CD4-positive, alpha-beta T cell treated with Interleukin-17A for 1 hour (primary cell): ENCODE results near the gene LILRB5.
"Not testable (repeated sequence)": the region's sequence is repeated elsewhere in the genome, so short reads cannot be mapped to it uniquely, and the experiment has no call there.

Experiments used
- DNase-seq: peaks from one replicate; pipeline ENCODE4 v3.0.0-alpha.2; 2020

LILRB5 gene

GRCh38 chr19:54257116-54257480 lies at the start of gene LILRB5:
Gene LILRB5 (minus strand): TSS chr19:54257273. CDS start chr19:54257193, 80 bp downstream.
- DNase-seq = no peak

- no peak for DNase-seq
These were observed 48.1 kb upstream of the LILRB5 start for GRCh38 chr19:54305141-54305540.

- DNase-seq = no peak
These were observed 45.2 kb upstream of the LILRB5 start for GRCh38 chr19:54302257-54302656.

GRCh38 chr19:54299515-54299914 lies 42.4 kb upstream of the LILRB5 start:
- DNase-seq = no peak

GRCh38 chr19:54299126-54299498 lies 42.0 kb upstream of the LILRB5 start:
- DNase-seq = no peak

GRCh38 chr19:54298357-54299125 lies 41.5 kb upstream of the LILRB5 start:
- DNase-seq = no peak

- DNase-seq = no peak
These were observed 40.8 kb upstream of the LILRB5 start for GRCh38 chr19:54297759-54298305.

GRCh38 chr19:54294539-54294938 lies 37.5 kb upstream of the LILRB5 start:
- DNase-seq = no peak

GRCh38 chr19:54289160-54289559 lies 32.1 kb upstream of the LILRB5 start:
- not testable (repeated sequence) for DNase-seq

- DNase-seq = no peak
These were observed 30.4 kb upstream of the LILRB5 start for GRCh38 chr19:54287456-54287855.

GRCh38 chr19:54286283-54286682 lies 29.2 kb upstream of the LILRB5 start:
- DNase-seq = not testable (repeated sequence)

- DNase-seq = not testable (repeated sequence)
These were observed 28.5 kb upstream of the LILRB5 start for GRCh38 chr19:54285427-54286056.

GRCh38 chr19:54282686-54283470 lies 25.8 kb upstream of the LILRB5 start:
- no peak for DNase-seq

GRCh38 chr19:54281729-54282075 lies 24.6 kb upstream of the LILRB5 start:
- DNase-seq = not testable (repeated sequence)

- DNase-seq = no peak
These were observed 24.1 kb upstream of the LILRB5 start, which contains the start of gene LILRB2 for GRCh38 chr19:54281007-54281728. Gene LILRB2 (minus strand): TSS chr19:54281110. CDS start chr19:54280496, 614 bp downstream.

- not testable (repeated sequence) for DNase-seq
These were observed 23.4 kb upstream of the LILRB5 start for GRCh38 chr19:54280441-54280840.

- not testable (repeated sequence) for DNase-seq
These were observed 23.0 kb upstream of the LILRB5 start for GRCh38 chr19:54280025-54280424.

GRCh38 chr19:54279406-54279962 lies 22.4 kb upstream of the LILRB5 start:
- DNase-seq = no peak

- DNase-seq = not testable (repeated sequence)
These were observed 21.6 kb upstream of the LILRB5 start for GRCh38 chr19:54278571-54279195.

GRCh38 chr19:54278056-54278455 lies 21.0 kb upstream of the LILRB5 start:
- not testable (repeated sequence) for DNase-seq

GRCh38 chr19:54277111-54277615 lies 20.1 kb upstream of the LILRB5 start:
- DNase-seq = not testable (repeated sequence)

- no peak for DNase-seq
These were observed 18.9 kb upstream of the LILRB5 start for GRCh38 chr19:54275951-54276350.
